Peyer's patch (tissue), 4 donors: Measurements from ENCODE around the gene NKAIN2. TPM values are rescaled to one million over a fixed set of nuclear protein-coding genes. Genes with fewer than 3 reads are reported as not detected.
"Not testable (repeated sequence)": the region's sequence is repeated elsewhere in the genome, so short reads cannot be mapped to it uniquely, and the experiment has no call there.

Experiments
- DNase-seq, 3 donors: peaks; one replicate each; pipeline ENCODE4 v3.0.0-alpha.2; 2017 to 2019
- H3K27ac ChIP-seq, 4 donors: fragments of 200-600 bp; sonication (generic); one replicate each; pipeline ENCODE4 v1.5.1; 2016 to 2019
- H3K27me3 ChIP-seq, 2 donors: fragments of 200-600 bp; sonication (generic); one replicate each; pipeline ENCODE4 v1.5.1; 2019
- H3K36me3 ChIP-seq, 3 donors: fragments of 200-600 bp; sonication (generic); one replicate each; pipeline ENCODE4 v1.5.1; 2016 to 2019
- H3K4me1 ChIP-seq, 4 donors: fragments of 200-600 bp; sonication (generic); one replicate each; pipeline ENCODE4 v1.5.1; 2016 to 2019
- H3K4me3 ChIP-seq, 4 donors: fragments of 200-600 bp; sonication (generic); 1 replicate in 3 of 4; 2 replicates in 1 of 4; pipeline ENCODE4 v1.5.1; 2016 to 2019; ENCODE audit warnings: mild to moderate bottlenecking in 1 of 4
- H3K9me3 ChIP-seq, 4 donors: fragments of 200-600 bp; sonication (generic); one replicate each; pipeline ENCODE4 v1.5.1; 2016 to 2019; ENCODE audit warnings: mild to moderate bottlenecking in 1 of 4
- POLR2A ChIP-seq, 2 donors: fragments of 450-650 bp; IDR thresholded peaks; one replicate each; pipeline ENCODE4 v1.5.1; 2017; ENCODE audit warnings: antibody characterized with exemption in 2 of 2, mild to moderate bottlenecking in 2 of 2, moderate library complexity in 2 of 2
- total RNA-seq, 4 donors: library from RNA; depleted of rRNA; stranded (reverse); fragments of >200 nt; gene quantifications; one replicate each; pipeline ENCODE4 v1.1.0, GENCODE V29; 2016
- TF ChIP-seq, protein P1 (sequence below), 6 experiments: fragments of 450-650 bp in 4 of 6; fragments of 200-600 bp in 2 of 6; sonication (generic) in 1 of 6; IDR thresholded peaks; one replicate each; pipeline ENCODE4 v1.5.1; 2017 to 2019; ENCODE audit warnings: antibody characterized with exemption in 6 of 6, mild to moderate bottlenecking in 3 of 6, moderate library complexity in 1 of 6

Gene NKAIN2
- total RNA-seq, 4 donors from 2014 or later: not detected

GRCh38 chr6:124008000-124008987, 204.6 kb downstream of the NKAIN2 start:
- no peaks in the 10 kb centered on the region for H3K36me3 ChIP-seq
- H3K27ac ChIP-seq: no peak overlapping the region
- no peak for DNase-seq
- no peak for TF ChIP-seq POLR2A (IDR thresholded peaks at IDR 0.05)
- TF ChIP-seq, protein P1, sequence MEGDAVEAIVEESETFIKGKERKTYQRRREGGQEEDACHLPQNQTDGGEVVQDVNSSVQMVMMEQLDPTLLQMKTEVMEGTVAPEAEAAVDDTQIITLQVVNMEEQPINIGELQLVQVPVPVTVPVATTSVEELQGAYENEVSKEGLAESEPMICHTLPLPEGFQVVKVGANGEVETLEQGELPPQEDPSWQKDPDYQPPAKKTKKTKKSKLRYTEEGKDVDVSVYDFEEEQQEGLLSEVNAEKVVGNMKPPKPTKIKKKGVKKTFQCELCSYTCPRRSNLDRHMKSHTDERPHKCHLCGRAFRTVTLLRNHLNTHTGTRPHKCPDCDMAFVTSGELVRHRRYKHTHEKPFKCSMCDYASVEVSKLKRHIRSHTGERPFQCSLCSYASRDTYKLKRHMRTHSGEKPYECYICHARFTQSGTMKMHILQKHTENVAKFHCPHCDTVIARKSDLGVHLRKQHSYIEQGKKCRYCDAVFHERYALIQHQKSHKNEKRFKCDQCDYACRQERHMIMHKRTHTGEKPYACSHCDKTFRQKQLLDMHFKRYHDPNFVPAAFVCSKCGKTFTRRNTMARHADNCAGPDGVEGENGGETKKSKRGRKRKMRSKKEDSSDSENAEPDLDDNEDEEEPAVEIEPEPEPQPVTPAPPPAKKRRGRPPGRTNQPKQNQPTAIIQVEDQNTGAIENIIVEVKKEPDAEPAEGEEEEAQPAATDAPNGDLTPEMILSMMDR (IDR thresholded peaks at IDR 0.05): no peak
- no peaks in the 10 kb centered on the region for H3K4me1 ChIP-seq
- no peaks in the 10 kb centered on the region for H3K9me3 ChIP-seq
- no peaks in the 10 kb centered on the region for H3K27me3 ChIP-seq
- no peak overlapping the region for H3K4me3 ChIP-seq

- Histone ChIP-seq H3K4me1 (no peaks in the 10 kb centered on the region), H3K36me3 (no peaks in the 10 kb centered on the region), H3K4me3 (no peak overlapping the region), H3K27me3 (no peaks in the 10 kb centered on the region), H3K9me3 (no peaks in the 10 kb centered on the region), H3K27ac (no peak overlapping the region)
- DNase-seq: no peak
- TF ChIP-seq POLR2A (IDR thresholded peaks at IDR 0.05): no peak
- TF ChIP-seq, protein P1 (IDR thresholded peaks at IDR 0.05): no peak
Measured at GRCh38 chr6:124008988-124009765, 205.5 kb downstream of the NKAIN2 start.

DNA sequence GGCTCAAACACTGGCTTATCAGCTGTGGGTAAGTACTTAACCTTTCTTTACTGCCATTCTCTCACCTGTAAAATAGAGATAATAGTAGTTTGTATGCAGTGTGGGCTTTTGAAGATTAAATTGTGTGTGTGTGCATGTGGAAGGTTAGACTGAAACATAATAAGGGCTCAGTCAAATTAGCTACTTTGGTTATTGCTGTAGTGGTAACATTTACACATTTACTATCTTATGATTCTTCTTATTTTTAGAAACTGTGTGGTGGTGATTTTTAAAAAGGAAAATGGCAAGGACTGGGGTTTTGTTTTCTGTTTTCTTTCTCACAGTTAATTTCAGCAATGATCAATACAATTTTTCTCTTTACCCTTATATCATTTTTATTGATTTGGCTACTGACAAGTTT, 206.9 kb downstream of the NKAIN2 start:
- DNase-seq: no peak

GRCh38 chr6:124011180-124011579, 207.5 kb downstream of the NKAIN2 start:
- no peaks in the 10 kb centered on the region for H3K36me3 ChIP-seq
- H3K9me3 ChIP-seq: no peaks in the 10 kb centered on the region
- H3K4me1 ChIP-seq: no peaks in the 10 kb centered on the region
- TF ChIP-seq, protein P1 (IDR thresholded peaks at IDR 0.05): no peak
- TF ChIP-seq POLR2A (IDR thresholded peaks at IDR 0.05): no peak
- no peak overlapping the region for H3K27ac ChIP-seq
- H3K4me3 ChIP-seq: no peak overlapping the region
- H3K27me3 ChIP-seq: no peaks in the 10 kb centered on the region
- no peak for DNase-seq

More for the DNA sequence above, 206.9 kb downstream of the NKAIN2 start:
- H3K9me3 ChIP-seq: no peaks in the 10 kb centered on the region
- no peaks in the 10 kb centered on the region for H3K36me3 ChIP-seq
- no peak overlapping the region for H3K27ac ChIP-seq
- H3K27me3 ChIP-seq: no peaks in the 10 kb centered on the region
- no peak overlapping the region for H3K4me3 ChIP-seq
- H3K4me1 ChIP-seq: no peaks in the 10 kb centered on the region
- TF ChIP-seq, protein P1 (IDR thresholded peaks at IDR 0.05): no peak
- TF ChIP-seq POLR2A (IDR thresholded peaks at IDR 0.05): no peak

DNA sequence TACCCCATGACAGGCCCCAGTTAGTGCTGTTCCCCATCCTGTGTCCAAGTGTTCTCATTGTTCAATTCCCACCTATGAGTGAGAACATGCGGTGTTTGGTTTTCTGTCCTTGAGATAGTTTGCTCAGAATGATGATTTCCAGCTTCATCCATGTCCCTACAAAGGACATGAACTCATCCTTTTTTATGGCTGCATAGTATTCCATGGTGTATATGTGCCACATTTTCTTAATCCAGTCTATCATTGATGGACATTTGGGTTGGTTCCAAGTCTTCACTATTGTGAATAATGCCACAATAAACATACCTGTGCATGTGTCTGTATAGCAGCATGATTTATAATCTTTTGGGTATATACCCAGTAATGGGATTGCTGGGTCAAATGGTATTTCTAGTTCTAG, 218.4 kb downstream of the NKAIN2 start:
- not testable (repeated sequence) for H3K27ac ChIP-seq, H3K4me1 ChIP-seq, H3K9me3 ChIP-seq, DNase-seq, H3K36me3 ChIP-seq, H3K4me3 ChIP-seq, H3K27me3 ChIP-seq

DNA sequence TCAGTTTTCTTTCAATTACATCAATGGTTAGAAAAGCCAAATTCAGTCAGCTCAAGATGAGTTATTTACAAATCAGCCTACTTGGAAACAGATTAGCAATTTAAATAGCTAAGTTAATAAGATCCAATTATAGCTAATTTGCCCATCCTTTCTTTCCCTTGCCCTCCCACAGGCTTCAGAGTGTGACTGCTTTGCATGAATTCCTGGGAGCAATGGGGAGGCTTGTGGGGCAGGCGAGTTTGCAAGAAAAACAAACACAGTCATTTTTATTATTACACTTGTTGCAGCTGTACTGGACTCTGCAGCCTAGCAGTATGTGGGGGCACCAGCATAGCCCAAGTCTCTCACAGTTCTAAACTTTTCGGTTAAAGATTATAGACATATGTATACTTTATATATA, 219.0 kb downstream of the NKAIN2 start:
- Histone ChIP-seq H3K9me3 (no peaks in the 10 kb centered on the region), H3K4me1 (no peaks in the 10 kb centered on the region), H3K27ac (no peak overlapping the region), H3K36me3 (no peaks in the 10 kb centered on the region), H3K27me3 (no peaks in the 10 kb centered on the region), H3K4me3 (no peak overlapping the region)
- DNase-seq: no peak
- TF ChIP-seq, protein P1 (IDR thresholded peaks at IDR 0.05): no peak
- TF ChIP-seq POLR2A (IDR thresholded peaks at IDR 0.05): no peak
